Measurements from ENCODE around the gene KLHL41.
"Not testable (repeated sequence)": the region's sequence is repeated elsewhere in the genome, so short reads cannot be mapped to it uniquely, and the experiment has no call there.

KLHL41 gene

GRCh38 chr2:169572189-169572588 lies 62.7 kb downstream of the KLHL41 start:
- no peak for DNase-seq (ENCODE audit: low read depth in 2 of 2)

- no peak for DNase-seq (ENCODE audit: low read depth in 2 of 2)
These were observed 63.3 kb downstream of the KLHL41 start for GRCh38 chr2:169572821-169573159.

DNA sequence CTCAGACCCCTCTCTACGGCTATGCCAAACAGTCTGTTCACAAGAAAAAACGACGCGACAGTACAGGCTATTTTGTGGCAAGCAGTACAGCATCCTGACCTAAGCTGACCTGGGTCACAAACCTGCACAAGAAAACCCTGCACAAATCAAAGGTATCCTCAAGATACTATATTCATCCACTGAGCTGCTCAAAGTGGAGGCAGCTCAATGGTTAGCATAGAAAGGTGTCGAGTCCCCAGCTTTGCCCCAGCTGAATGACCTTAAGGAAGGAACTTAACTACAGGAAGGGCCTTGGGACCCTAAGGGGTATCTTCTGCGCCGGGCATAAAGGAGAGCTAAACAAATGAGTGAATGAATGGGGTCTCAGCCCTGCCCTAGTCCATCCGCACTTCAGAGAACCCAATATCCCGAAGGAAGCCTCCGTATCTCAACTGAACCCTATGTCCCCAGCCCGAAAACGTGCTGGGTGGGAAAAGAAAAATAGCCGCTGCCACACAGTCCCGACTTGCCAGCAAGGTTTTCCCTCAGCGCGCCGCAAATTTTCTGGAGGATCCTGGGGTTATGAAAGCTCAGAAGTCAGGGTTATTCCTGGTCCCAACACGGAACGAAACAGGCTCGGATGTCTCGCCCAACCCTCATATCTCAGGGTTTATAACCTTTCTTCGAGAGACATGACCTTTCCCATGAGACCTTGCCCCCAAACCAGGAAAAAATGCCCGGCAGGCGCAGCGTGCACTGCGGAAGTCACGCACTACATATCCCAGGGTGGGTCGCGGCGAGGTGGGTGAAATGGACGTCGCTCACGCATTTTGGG lies 63.9 kb downstream of the KLHL41 start, which contains the start of gene FASTKD1:
FASTKD1 (minus strand) TSS at position 706 of the 814 bp plus-strand sequence. CDS start 1,836 bp downstream, outside the sequence.
- peak; percentile 75 to 82 for DNase-seq (ENCODE audit: low read depth in 2 of 2)

DNA sequence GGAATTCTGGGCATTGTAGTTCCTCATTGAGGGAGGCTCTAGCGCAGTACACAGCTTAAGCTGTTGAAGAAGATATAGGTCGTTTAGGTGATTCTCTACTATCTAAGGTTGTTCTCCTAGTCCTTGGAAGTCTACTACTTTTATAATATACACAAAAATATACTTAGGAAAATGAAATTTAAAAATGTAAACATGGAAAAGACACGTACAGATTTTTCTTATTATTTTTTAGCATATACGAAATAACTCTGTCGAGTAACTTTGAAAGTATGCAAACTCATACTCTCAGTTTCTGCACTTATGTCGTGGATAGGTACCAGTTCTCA lies 64.4 kb downstream of the KLHL41 start:
- no peak for DNase-seq (ENCODE audit: low read depth in 2 of 2)

GRCh38 chr2:169574539-169574938 lies 65.0 kb downstream of the KLHL41 start:
- DNase-seq (ENCODE audit: low read depth in 2 of 2), result not testable (repeated sequence)

- DNase-seq (ENCODE audit: low read depth in 2 of 2), result not testable (repeated sequence)
These were observed 65.8 kb downstream of the KLHL41 start for GRCh38 chr2:169575264-169575663.

All from stimulated activated CD4-positive, alpha-beta T cell treated with anti-CD3 and anti-CD28 coated beads, Interleukin-15, amount 100 ng/mL, for 48 hours (primary cell).